ENCODE measurements around the gene ZFHX3. TPM values are rescaled to one million over a fixed set of nuclear protein-coding genes. Genes with fewer than 3 reads are reported as not detected.

The ZFHX3 gene
- total RNA-seq, 2 donors from 2014 or later: 12.5 to 18.0 TPM

- ATAC-seq (no peak), DNase-seq (no peak)
- intact Hi-C loops (cut with DNase I, micrococcal nuclease): no loop called here
These were observed 304.7 kb downstream of the ZFHX3 start for GRCh38 chr16:72743011-72743761.

DNA sequence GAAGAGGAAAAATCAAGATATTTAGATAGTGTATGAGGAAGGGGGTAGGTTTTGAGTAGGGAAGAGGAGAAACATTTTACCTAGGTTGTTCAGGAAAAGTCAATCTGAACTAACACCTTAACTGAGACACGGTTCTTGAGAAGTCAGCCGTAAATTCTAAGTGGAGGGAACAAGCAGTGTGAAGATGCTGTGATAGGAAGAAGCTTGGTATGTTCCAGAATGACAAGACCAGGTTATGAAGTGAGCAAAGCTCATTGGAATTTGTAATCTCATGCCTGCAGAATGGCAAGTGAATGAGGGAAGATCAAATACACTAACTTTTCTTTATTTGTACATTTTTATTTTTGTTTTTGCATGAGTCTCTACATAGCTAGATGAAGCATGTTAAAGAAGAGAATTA is 307.6 kb downstream of the ZFHX3 start:
- no peak for DNase-seq
- ATAC-seq: no peak
- intact Hi-C loops (cut with DNase I, micrococcal nuclease): no loop called here

DNA sequence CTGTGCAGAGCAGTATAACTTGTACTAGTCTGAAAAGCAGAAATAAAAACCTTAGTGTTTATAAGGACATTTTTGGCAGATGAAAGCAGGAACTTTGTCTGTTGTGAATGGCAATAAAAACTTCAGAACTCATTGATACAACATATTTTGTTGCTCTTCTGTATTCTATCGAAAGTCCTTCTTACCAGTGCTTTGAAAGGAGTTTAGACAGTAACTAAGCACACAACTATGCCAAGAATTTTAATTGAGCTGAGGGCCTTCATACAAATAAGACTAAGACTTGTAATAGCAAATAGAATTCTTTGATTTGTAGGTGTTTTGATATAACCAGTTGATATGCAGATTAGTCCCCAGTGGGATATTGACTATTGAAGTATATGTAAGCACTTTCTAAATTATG is 308.4 kb downstream of the ZFHX3 start:
- no peak for ATAC-seq
- DNase-seq: no peak
- intact Hi-C loops (cut with DNase I, micrococcal nuclease): no loop called here

GRCh38 chr16:72736074-72736473 is 311.9 kb downstream of the ZFHX3 start:
- intact Hi-C loops (cut with DNase I, micrococcal nuclease): no loop called here
- ATAC-seq (no peak), DNase-seq (no peak)
